Ovary (tissue), 3 donors: ENCODE data around the gene AGPAT4.

Experiments used
- EP300 ChIP-seq: sonication (generic); formaldehyde crosslinking; IDR thresholded peaks from one replicate; pipeline ENCODE4 v1.6.1; 2017; ENCODE audit warnings: antibody characterized with exemption
- POLR2A ChIP-seq: fragments of 450-650 bp; IDR thresholded peaks from one replicate; pipeline ENCODE4 v1.6.1; 2017; ENCODE audit warnings: antibody characterized with exemption, mild to moderate bottlenecking, moderate library complexity
- TF ChIP-seq, protein P1 (sequence below), 3 donors: fragments of 450-650 bp in 2 of 3; fragments of 200-600 bp in 1 of 3; IDR thresholded peaks; one replicate each; pipeline versions ENCODE4 v1.5.1 to v1.8.0; 2016 to 2022; ENCODE audit warnings: antibody characterized with exemption in 3 of 3, mild to moderate bottlenecking in 1 of 3
- donor health status: DM: no; HTN: no; CAD: no.

- TF ChIP-seq, protein P1, sequence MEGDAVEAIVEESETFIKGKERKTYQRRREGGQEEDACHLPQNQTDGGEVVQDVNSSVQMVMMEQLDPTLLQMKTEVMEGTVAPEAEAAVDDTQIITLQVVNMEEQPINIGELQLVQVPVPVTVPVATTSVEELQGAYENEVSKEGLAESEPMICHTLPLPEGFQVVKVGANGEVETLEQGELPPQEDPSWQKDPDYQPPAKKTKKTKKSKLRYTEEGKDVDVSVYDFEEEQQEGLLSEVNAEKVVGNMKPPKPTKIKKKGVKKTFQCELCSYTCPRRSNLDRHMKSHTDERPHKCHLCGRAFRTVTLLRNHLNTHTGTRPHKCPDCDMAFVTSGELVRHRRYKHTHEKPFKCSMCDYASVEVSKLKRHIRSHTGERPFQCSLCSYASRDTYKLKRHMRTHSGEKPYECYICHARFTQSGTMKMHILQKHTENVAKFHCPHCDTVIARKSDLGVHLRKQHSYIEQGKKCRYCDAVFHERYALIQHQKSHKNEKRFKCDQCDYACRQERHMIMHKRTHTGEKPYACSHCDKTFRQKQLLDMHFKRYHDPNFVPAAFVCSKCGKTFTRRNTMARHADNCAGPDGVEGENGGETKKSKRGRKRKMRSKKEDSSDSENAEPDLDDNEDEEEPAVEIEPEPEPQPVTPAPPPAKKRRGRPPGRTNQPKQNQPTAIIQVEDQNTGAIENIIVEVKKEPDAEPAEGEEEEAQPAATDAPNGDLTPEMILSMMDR (IDR thresholded peaks at IDR 0.05): no peak
- TF ChIP-seq POLR2A (no peak), EP300 (no peak)
Measured at GRCh38 chr6:161319231-161319630, 45.4 kb upstream of the AGPAT4 start.
